Measurements from ENCODE around the gene ZNF280B.

- no peak for TF ChIP-seq SUZ12 (IDR thresholded peaks at IDR 0.05)
- TF ChIP-seq HDGF (IDR thresholded peaks at IDR 0.05; ENCODE audit: borderline replicate concordance): no peak
- TF ChIP-seq FOXM1 (IDR thresholded peaks at IDR 0.05; ENCODE audit: borderline replicate concordance): no peak
- TF ChIP-seq ELF4 (IDR thresholded peaks at IDR 0.05): no peak
- no peak for TF ChIP-seq BHLHE40 (IDR thresholded peaks at IDR 0.05; ENCODE audit: borderline replicate concordance)
- no peak for TF ChIP-seq NFRKB (IDR thresholded peaks at IDR 0.05)
- TF ChIP-seq ZNF384 (IDR thresholded peaks at IDR 0.05): no peak
- TF ChIP-seq FOXA1 (IDR thresholded peaks at IDR 0.05): no peak
- no peak for TF ChIP-seq SP1 (IDR thresholded peaks at IDR 0.05)
- TF ChIP-seq L3MBTL2 (conservative IDR thresholded peaks at IDR 0.05): no peak
- no peak for TF ChIP-seq FOXK2 (IDR thresholded peaks at IDR 0.05)
- TF ChIP-seq LEF1 (IDR thresholded peaks at IDR 0.05; ENCODE audit: borderline replicate concordance): no peak
Observed at GRCh38 chr22:22488736-22489135, 19.8 kb downstream of the ZNF280B start.

Data from HEK293T (cell line).